Fibroblast of villous mesenchyme (primary cell): ENCODE measurements around the gene GGA1. TPM values are rescaled to one million over a fixed set of nuclear protein-coding genes. Genes with fewer than 3 reads are reported as not detected.

ENCODE experiments used
- DNase-seq: peaks from one replicate; pipeline ENCODE4 v3.0.0-alpha.2; 2010; ENCODE audit warnings: low read depth
- H3K4me3 ChIP-seq: 2 replicates; pipeline ENCODE4 v1.5.1; 2011; ENCODE audit warnings: low read depth, mild to moderate bottlenecking, low read length
- CTCF ChIP-seq: IDR thresholded peaks from 2 replicates; pipeline ENCODE4 v1.5.1; 2012; ENCODE audit warnings: low read depth, mild to moderate bottlenecking, low read length; ENCODE audit not compliant: insufficient read depth
- total RNA-seq: library from RNA; depleted of rRNA; stranded (reverse); fragments of >200 nt; gene quantifications from 2 replicates; pipeline ENCODE4 v1.2.3, GENCODE V29; 2012

Gene GGA1
- total RNA-seq, 1 donor, result 33.2 TPM

- no peak for TF ChIP-seq CTCF
- no peak for DNase-seq
- peak overlapping the region; percentile 74 for H3K4me3 ChIP-seq
Measured at GRCh38 chr22:37659897-37660708, 51.5 kb downstream of the GGA1 start.

GRCh38 chr22:37660709-37661045, 52.0 kb downstream of the GGA1 start:
- DNase-seq, result no peak
- no peak for TF ChIP-seq CTCF
- no peak overlapping the region for H3K4me3 ChIP-seq

- no peak overlapping the region for H3K4me3 ChIP-seq
- peak; percentile 87 for DNase-seq
Measured at GRCh38 chr22:37661160-37661924, 52.7 kb downstream of the GGA1 start.

GRCh38 chr22:37662039-37662438, 53.4 kb downstream of the GGA1 start:
- TF ChIP-seq CTCF, result no peak
- DNase-seq, result no peak
- H3K4me3 ChIP-seq, result no peak overlapping the region

More at GRCh38 chr22:37661160-37661924, 52.7 kb downstream of the GGA1 start:
- TF ChIP-seq CTCF, result peak; percentile 70

GRCh38 chr22:37663521-37664140, 55.0 kb downstream of the GGA1 start:
- peak; percentile 82 for DNase-seq
- no peak overlapping the region for H3K4me3 ChIP-seq
- no peak for TF ChIP-seq CTCF

GRCh38 chr22:37664249-37665101, 55.8 kb downstream of the GGA1 start:
- no peak for DNase-seq
- H3K4me3 ChIP-seq, result no peak overlapping the region
- TF ChIP-seq CTCF, result no peak
